ENCODE data around the gene MAP4.

DNA sequence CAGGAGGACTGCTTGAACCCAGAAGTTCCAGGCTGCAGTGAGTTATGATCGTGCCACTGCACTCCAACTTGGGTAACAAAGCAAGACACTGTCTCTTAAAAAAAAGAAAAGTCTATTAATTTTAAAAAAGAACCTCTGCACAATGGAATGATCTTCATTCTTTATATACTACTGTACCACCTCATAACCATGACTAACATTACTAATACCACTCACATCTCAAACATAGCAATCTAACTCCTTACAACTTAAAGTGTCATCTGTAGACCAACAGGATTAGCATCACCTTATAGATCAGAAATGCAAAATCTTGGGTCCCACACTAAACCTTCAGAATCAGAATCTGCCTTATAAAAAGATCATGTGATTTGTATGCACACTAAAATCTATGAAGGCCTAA is 48.8 kb upstream of the MAP4 start:
- TF ChIP-seq, protein P1, sequence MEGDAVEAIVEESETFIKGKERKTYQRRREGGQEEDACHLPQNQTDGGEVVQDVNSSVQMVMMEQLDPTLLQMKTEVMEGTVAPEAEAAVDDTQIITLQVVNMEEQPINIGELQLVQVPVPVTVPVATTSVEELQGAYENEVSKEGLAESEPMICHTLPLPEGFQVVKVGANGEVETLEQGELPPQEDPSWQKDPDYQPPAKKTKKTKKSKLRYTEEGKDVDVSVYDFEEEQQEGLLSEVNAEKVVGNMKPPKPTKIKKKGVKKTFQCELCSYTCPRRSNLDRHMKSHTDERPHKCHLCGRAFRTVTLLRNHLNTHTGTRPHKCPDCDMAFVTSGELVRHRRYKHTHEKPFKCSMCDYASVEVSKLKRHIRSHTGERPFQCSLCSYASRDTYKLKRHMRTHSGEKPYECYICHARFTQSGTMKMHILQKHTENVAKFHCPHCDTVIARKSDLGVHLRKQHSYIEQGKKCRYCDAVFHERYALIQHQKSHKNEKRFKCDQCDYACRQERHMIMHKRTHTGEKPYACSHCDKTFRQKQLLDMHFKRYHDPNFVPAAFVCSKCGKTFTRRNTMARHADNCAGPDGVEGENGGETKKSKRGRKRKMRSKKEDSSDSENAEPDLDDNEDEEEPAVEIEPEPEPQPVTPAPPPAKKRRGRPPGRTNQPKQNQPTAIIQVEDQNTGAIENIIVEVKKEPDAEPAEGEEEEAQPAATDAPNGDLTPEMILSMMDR (IDR thresholded peaks at IDR 0.05): no peak
- TF ChIP-seq POLR2A (IDR thresholded peaks at IDR 0.05): no peak

Measured in heart left ventricle (tissue), 13 donors.